ENCODE measurements around the gene TEKT1. TPM values are rescaled to one million over a fixed set of nuclear protein-coding genes. Genes with fewer than 3 reads are reported as not detected.
"Not testable (repeated sequence)": the region's sequence is repeated elsewhere in the genome, so short reads cannot be mapped to it uniquely, and the experiment has no call there.

Gene TEKT1
- total and polyA plus RNA-seq, 2 experiments from 2014 or later, result not detected

GRCh38 chr17:6818938-6819337, 12.6 kb downstream of the TEKT1 start (continued):
- TF ChIP-seq ZNF462 (CRISPR knock-in tag; IDR thresholded peaks at IDR 0.05) (no peak), EZH2phosphoT487 (IDR thresholded peaks at IDR 0.05; ENCODE audit: unreplicated experiment) (no peak), JUNB (IDR thresholded peaks at IDR 0.05; ENCODE audit: unreplicated experiment) (no peak), CREB1 (CRISPR knock-in tag; IDR thresholded peaks at IDR 0.05; ENCODE audit: low read depth) (no peak), CTCF (conservative IDR thresholded peaks at IDR 0.05; ENCODE audit: low read depth in 2 of 2) (no peak), NANOG (IDR thresholded peaks at IDR 0.05; ENCODE audit: borderline replicate concordance) (no peak)

- not testable (repeated sequence) for H3K4me2 ChIP-seq; H3K4me1 Mint-ChIP-seq; H3K36me3 Mint-ChIP-seq (ENCODE audit: low read depth); H3F3A ChIP-seq (replicated peaks; ENCODE audit: low read depth); H3K79me2 ChIP-seq (replicated peaks; ENCODE audit: insufficient read depth); H4K20me1 ChIP-seq (replicated peaks; ENCODE audit: insufficient read depth); ATAC-seq; H3K9me2 ChIP-seq (ENCODE audit: insufficient read depth); H3K4me3 Mint-ChIP-seq; H2AFZ ChIP-seq; H3K36me3 ChIP-seq (ENCODE audit: insufficient read depth); DNase-seq (ENCODE audit: low spot score); H3K4me3 ChIP-seq; H3K27me3 ChIP-seq (ENCODE audit: insufficient read depth); H3K27ac ChIP-seq (ENCODE audit: low read depth); H3K27ac Mint-ChIP-seq; H3K27me3 Mint-ChIP-seq (ENCODE audit: insufficient read depth, low read depth, poor library complexity); H3K9me3 Mint-ChIP-seq; H3K4me1 ChIP-seq (ENCODE audit: insufficient read depth)
Measured at GRCh38 chr17:6816368-6816767, 15.2 kb downstream of the TEKT1 start.

Data from GM23338 (cell line).